ENCODE data around the gene CPNE8.

DNA sequence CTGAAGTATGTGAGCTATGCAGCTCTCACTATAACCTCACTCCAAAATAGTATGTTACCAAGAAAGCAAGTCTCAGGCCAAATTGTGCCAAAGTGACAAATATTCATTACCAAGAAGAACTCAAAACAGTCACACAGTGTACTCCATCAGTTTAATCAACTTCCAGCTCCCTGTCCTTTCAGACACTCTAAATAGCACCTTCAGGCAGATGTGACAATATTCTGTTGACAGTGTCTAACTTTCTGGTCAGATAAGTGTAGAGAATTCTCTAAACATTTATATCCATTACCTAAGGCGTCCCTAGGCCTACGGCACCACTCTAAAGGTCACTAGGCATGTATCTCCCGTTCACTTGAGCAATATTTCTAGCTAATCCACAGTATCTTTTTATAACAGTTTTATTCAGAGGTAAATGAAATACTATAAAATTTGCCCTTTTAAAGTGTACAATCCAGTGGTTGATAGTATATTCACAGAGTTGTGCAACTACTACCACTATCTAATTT, 21.7 kb downstream of the CPNE8 start:
- TF ChIP-seq ZNF274 (IDR thresholded peaks at IDR 0.05; ENCODE audit: low read depth, low read length) (no peak), YY1 (IDR thresholded peaks at IDR 0.05; ENCODE audit: insufficient read depth, insufficient read length) (no peak), SUZ12 (IDR thresholded peaks at IDR 0.05; ENCODE audit: extremely low read depth, insufficient read depth, insufficient read length) (no peak)
